HTERT RPE-1 (cell line): ENCODE measurements around the gene IREB2.
"Not testable (repeated sequence)": the region's sequence is repeated elsewhere in the genome, so short reads cannot be mapped to it uniquely, and the experiment has no call there.

Source experiments
- in situ Hi-C: fragments of 300-500 bp; cut with MboI; formaldehyde crosslinking; loops from 4 replicates; pipeline ENCODE4 v1.14.3; 2020; ENCODE audit warnings: low sequenced_read_pairs

The IREB2 gene

GRCh38 chr15:78437762-78438618 lies at the start of gene IREB2:
Gene IREB2 (plus strand): TSS chr15:78438216. CDS start chr15:78438338, 122 bp downstream.
- in situ Hi-C loops, result no loop called here

DNA sequence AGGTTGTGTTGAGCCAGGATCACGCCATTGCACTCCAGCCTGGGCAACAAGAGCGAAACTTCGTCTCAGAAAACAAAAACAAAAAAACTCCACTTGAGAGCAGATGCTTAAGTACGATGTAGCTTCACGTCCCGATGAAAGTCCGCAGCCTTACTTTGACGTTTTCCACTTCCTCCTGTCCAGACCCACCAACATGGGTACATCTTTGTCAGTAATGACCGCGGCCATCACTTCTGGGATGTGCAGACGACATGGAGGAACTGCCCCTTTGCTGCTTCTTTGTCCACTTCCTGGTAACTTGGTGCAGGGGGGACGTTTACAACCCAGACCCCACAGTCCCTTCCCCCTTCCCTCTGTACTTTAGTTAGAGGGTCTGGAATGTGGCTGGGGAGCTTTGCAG lies 49.2 kb upstream of the IREB2 start:
- in situ Hi-C loops, result no loop called here

DNA sequence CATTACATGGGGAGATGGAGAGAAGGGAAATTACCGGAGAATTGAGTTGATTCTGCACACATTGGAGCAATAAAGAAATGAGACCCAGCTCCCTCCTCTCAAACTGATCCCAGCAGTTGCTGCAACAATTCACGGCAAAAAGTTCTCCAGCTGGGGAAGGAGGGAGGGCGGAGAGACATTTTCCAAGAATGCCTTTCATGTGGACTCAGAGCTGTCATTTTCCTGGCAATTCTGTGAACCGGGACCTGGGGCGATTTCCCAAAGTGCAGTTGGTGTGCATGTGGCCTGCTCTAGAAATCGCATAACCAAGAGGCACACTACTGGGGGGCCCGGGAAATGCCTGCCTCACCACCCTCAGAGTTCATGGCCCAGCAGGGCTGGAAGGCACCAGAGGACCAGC lies 48.7 kb upstream of the IREB2 start:
- in situ Hi-C loops, result no loop called here

DNA sequence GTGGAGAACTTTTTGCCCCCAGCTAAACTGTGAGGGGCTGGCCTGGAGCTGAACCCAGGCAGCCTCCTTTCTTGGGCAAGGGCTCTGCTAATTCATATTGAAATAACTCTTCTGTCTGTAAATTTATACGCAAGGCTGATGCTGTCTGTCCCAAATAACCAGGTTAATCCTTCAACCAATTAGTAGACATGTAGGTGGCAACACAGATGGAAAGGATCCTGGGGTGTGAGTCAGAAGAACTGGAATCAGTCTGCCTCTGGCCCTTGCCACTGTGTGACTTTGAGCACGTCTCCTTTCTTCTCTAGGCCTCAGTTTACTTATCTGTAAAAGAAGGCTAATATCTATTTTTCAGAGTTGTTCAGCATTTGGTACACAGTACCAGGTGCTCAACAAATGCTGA lies 48.3 kb upstream of the IREB2 start:
- in situ Hi-C loops, result no loop called here

- in situ Hi-C loops, result no loop called here
These were observed 47.8 kb upstream of the IREB2 start for GRCh38 chr15:78390242-78390641.

DNA sequence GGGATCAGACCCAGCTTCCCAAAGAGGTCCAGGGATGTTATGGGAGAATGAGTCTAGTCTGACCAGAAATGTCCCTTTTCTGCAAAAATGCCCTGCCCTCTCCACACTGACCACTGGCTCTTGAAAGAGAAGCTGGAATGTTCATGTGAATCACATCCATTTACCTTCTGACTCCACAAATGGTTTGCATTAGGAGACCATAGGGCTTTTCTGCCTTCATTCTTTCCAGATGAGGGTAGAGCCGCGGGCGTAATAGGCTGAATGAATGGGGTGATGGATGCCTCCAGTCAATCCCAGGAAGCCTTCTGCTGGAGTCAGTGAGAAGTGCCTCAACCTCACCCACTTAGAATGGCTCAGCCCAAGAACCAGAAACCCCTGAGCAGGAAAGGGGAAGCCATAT lies 47.2 kb upstream of the IREB2 start:
- in situ Hi-C loops, result no loop called here

GRCh38 chr15:78391781-78392180 lies 46.2 kb upstream of the IREB2 start:
- in situ Hi-C loops, result no loop called here

DNA sequence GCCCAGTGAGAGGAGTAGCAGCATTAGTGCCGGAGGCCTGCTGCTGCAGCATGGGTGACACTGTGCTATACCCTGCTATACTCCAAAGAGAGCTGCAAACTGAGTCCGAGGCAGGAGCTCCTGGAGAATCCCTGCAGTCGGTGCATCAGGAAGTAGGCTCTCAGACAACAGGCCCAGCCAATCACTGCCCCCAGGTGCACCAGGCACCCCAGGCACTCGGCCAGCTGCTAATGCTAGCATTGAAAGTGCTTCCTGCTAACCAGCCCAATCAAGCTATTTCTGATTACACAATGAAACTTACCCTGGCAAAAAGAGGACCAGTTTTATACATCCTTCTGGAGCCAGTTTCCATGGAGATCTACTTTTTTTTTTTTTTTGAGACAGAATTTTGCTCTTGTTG lies 45.6 kb upstream of the IREB2 start:
- in situ Hi-C loops, result no loop called here

- in situ Hi-C loops, result no loop called here
These were observed 44.9 kb upstream of the IREB2 start for GRCh38 chr15:78393137-78393536.

GRCh38 chr15:78394026-78394425 lies 44.0 kb upstream of the IREB2 start:
- in situ Hi-C loops, result no loop called here

DNA sequence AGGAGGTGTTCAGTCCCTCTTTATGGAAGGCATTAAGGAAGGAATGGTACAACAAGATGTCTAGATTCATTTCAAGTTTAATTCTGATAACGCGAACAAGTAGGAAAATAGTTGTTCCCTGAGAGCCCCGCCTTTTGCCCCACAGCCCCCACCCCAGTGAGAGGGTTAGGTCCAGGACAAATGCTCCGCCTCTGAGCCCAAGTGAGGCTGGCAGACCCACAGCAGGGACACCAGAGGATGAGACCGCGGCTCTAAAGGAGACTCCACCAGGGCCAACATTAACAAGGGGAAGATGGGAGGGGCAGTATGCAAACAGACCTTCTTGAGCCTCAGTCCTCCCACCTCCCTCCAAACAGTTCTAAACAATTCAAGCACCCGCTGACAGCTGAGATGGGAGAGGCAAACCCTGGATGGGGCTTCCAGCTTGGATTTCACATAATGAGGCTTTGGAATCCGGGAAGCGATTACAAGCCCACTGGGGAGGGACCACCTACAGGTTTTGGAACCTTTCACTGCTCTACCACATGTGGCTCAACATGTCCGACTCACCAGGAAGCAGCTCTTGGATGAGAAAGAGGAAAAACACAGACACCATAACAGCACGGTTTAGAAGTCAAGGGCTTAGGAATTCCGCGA lies 42.9 kb upstream of the IREB2 start:
- in situ Hi-C loops, result no loop called here

DNA sequence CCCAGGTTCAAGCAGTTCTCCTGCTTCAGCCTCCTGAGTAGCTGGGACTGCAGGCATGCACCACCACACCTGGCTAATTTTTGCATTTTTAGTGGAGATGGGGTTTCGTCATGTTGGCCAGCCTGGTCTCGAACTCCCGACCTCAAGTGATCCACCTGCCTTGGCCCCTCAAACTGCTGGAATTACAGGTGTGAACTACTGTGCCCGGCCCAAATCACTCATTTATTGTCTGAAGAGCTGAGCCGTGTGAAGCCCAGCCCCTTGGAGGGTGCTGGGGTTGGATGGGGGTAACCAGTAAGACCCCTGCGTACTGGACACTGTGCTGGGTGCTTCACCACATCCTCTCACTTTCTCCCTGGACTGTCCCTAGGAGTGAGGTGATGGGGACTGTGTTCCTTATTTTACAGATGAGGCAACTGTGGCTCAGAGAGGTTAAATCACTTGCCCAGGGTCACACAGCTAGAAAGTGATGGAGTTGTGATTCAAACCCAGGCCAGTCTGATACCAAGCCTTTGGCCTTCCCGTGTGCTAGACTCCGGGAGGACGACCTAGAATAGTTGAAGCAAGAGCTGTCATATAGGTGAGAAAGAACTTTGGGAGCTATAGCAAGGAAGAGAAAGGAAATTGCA lies 41.7 kb upstream of the IREB2 start:
- in situ Hi-C loops, result no loop called here

GRCh38 chr15:78396976-78397375 lies 41.0 kb upstream of the IREB2 start:
- in situ Hi-C loops, result no loop called here

GRCh38 chr15:78397382-78397781 lies 40.6 kb upstream of the IREB2 start:
- in situ Hi-C loops, result no loop called here

DNA sequence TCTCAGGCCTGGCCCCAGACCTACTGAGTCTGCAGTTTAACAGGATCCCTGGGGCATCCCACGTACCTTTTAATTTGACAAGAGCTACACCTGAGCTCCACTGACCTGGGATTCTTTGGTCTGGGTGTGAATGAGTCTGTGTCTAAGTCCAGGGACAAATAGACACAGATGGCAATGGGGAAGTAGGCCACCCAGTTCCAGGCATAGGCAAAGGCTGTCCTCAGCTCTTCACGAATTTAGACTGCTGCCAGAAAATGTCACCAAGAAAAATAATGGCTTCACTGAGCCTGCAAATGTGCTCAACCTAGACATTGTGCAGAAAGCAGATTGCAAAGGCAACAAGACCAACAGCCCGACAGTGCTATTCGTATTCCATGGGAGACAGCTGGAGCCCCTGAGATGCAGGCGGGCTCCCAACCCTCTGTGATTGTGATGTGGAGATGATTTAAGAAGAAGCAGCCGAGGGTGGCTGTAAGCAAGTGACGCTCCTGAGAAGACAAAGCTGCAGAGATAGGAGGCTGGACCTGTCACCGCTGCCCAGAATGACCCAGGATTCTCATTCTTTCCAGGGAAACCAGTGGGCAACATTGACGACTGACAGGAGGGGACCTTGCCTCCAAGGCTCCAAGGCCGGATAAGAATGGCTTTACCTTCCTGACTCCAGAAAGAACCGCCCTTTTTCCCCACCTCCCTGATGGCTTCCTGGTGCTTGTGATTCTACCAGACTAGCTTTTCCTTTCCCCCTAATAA lies 39.8 kb upstream of the IREB2 start:
- in situ Hi-C loops, result no loop called here

DNA sequence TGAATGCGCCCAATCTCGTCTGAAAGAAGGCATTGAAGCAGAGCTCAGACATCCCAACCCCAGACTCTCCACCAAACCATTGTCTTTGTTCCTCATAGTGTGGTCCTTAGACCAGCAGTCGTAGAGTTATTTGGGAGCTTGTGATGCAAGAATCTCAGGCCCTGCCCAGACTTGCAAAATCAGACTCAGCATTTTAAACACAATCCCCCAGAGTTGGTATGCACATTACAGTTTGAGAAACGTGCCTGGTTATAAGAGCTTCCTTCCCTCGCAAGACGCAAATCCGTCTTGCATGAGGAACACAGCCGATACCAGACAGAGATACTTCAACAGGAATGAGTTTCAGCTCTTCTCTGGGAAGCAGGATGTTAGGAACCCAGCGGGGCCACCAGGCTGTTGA lies 38.9 kb upstream of the IREB2 start:
- in situ Hi-C loops, result no loop called here

- in situ Hi-C loops, result no loop called here
These were observed 35.9 kb upstream of the IREB2 start for GRCh38 chr15:78402061-78402610.

DNA sequence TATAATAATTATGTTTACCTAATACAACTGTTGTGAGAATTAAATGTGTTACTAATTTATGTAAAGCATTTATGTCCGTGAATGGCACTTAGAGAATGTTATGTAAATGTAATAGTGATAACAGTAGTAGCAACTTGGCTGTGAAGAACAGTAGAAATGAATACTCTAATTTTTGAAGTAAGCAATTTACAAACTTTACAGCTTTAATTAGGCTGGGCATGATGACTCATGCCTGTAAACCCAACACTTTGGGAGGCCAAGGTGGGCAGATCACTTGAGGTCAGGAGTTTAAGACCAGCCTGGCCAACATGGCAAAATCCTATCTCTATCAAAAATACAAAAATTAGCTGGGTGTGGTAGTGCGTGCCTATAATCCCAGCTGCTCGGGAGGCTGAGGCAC lies 33.9 kb upstream of the IREB2 start:
- in situ Hi-C loops, result no loop called here

GRCh38 chr15:78404796-78405195 lies 33.2 kb upstream of the IREB2 start:
- in situ Hi-C loops, result not testable (repeated sequence)

DNA sequence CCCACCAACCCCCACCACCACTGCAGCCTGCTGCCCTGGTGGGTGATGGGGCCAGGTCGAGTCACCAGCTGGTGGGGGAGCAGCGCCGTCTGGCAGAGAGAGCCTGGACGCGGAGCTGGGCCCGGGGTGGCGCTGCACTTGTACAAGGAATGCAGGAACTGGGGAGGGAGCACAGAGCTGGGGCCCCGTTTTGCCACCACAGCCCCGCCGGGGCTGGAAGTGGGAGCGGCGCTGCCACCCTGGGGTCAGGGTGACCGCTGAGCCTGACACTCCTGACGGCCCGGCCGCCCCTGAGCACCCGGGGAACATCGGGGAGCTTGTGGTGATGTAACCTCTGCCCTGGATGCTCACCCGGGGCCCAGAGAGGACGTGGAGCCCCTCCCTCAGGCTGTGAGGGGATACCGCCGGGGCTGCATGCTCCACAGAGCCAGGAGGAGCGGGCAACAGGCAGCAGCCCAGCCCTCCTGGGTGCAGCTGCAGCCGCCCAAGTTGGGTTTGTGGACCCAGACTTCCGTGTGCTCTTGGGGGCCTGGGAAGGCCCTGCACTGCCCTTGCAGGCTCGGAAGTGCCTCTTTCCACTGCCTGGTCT lies 32.6 kb upstream of the IREB2 start:
- in situ Hi-C loops, result no loop called here
